ENCODE results near the gene PLEKHN1.

Gene PLEKHN1

GRCh38 chr1:1024771-1025699 is 58.8 kb downstream of the PLEKHN1 start:
- DNase-seq: no peak
- Histone ChIP-seq H3K36me3 (replicated peaks; ENCODE audit: insufficient read depth, low read length) (no peaks in the 10 kb centered on the region), H3F3A (ENCODE audit: insufficient read depth, low read length) (no peaks in the 10 kb centered on the region), H3K9me3 (replicated peaks; ENCODE audit: insufficient read depth, low read length) (no peaks in the 10 kb centered on the region), H4K20me1 (ENCODE audit: insufficient read depth, low read length) (no peaks in the 10 kb centered on the region), H3K4me3 (ENCODE audit: low read length) (no peak overlapping the region), H3K79me2 (ENCODE audit: low read length) (no peaks in the 10 kb centered on the region), H2AFZ (ENCODE audit: low read length) (no peak overlapping the region), H3K27me3 (replicated peaks; ENCODE audit: insufficient read depth, low read length) (peaks cover 77% of the 10 kb centered on the region), H3K4me2 (ENCODE audit: low read depth, low read length) (no peak overlapping the region), H3K9ac (ENCODE audit: low read length) (no peak overlapping the region), H3K27ac (ENCODE audit: low read length) (no peak overlapping the region), H3K4me1 (ENCODE audit: low read length) (no peaks in the 10 kb centered on the region), H3K9me2 (replicated peaks; ENCODE audit: insufficient read depth, low read length) (no peaks in the 10 kb centered on the region)
- no peak for TF ChIP-seq EZH2phosphoT487 (IDR thresholded peaks at IDR 0.05; ENCODE audit: low read length)
- no peak for TF ChIP-seq EZH2 (optimal IDR thresholded peaks at IDR 0.05; ENCODE audit: low read depth, low read length)
- TF ChIP-seq, protein P1, sequence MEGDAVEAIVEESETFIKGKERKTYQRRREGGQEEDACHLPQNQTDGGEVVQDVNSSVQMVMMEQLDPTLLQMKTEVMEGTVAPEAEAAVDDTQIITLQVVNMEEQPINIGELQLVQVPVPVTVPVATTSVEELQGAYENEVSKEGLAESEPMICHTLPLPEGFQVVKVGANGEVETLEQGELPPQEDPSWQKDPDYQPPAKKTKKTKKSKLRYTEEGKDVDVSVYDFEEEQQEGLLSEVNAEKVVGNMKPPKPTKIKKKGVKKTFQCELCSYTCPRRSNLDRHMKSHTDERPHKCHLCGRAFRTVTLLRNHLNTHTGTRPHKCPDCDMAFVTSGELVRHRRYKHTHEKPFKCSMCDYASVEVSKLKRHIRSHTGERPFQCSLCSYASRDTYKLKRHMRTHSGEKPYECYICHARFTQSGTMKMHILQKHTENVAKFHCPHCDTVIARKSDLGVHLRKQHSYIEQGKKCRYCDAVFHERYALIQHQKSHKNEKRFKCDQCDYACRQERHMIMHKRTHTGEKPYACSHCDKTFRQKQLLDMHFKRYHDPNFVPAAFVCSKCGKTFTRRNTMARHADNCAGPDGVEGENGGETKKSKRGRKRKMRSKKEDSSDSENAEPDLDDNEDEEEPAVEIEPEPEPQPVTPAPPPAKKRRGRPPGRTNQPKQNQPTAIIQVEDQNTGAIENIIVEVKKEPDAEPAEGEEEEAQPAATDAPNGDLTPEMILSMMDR (IDR thresholded peaks at IDR 0.05; ENCODE audit: low read length): no peak
